ENCODE results near the gene GREB1L.

GREB1L gene

GRCh38 chr18:21303895-21304294, 61.9 kb downstream of the GREB1L start:
- no peaks in the 10 kb centered on the region for H4K20me1 ChIP-seq (ENCODE audit: insufficient read depth, low read length)
- H3K4me3 ChIP-seq (ENCODE audit: low read length): no peak overlapping the region
- H3K27ac ChIP-seq (ENCODE audit: low read length): no peak overlapping the region
- H3K9me3 ChIP-seq (replicated peaks; ENCODE audit: insufficient read depth, low read length): no peaks in the 10 kb centered on the region
- H2AFZ ChIP-seq (ENCODE audit: low read length): no peak overlapping the region
- no peak overlapping the region for H3K4me2 ChIP-seq (ENCODE audit: low read depth, low read length)
- H3K4me1 ChIP-seq (ENCODE audit: low read length): no peaks in the 10 kb centered on the region
- no peaks in the 10 kb centered on the region for H3K36me3 ChIP-seq (replicated peaks; ENCODE audit: insufficient read depth, low read length)
- DNase-seq: no peak
- no peak overlapping the region for H3K9ac ChIP-seq (ENCODE audit: low read length)
- TF ChIP-seq CTCF (IDR thresholded peaks at IDR 0.05; ENCODE audit: low read length) (no peak), EZH2 (optimal IDR thresholded peaks at IDR 0.05; ENCODE audit: low read depth, low read length) (no peak), EZH2phosphoT487 (IDR thresholded peaks at IDR 0.05; ENCODE audit: low read length) (no peak)
- H3F3A ChIP-seq (ENCODE audit: insufficient read depth, low read length): no peaks in the 10 kb centered on the region
- H3K79me2 ChIP-seq (ENCODE audit: low read length): no peaks in the 10 kb centered on the region
- no peaks in the 10 kb centered on the region for H3K9me2 ChIP-seq (replicated peaks; ENCODE audit: insufficient read depth, low read length)
- H3K27me3 ChIP-seq (replicated peaks; ENCODE audit: insufficient read depth, low read length): no peaks in the 10 kb centered on the region

GRCh38 chr18:21305621-21306020, 63.6 kb downstream of the GREB1L start:
- Histone ChIP-seq H3K4me2 (ENCODE audit: low read depth, low read length) (no peak overlapping the region), H4K20me1 (ENCODE audit: insufficient read depth, low read length) (no peaks in the 10 kb centered on the region), H3F3A (ENCODE audit: insufficient read depth, low read length) (no peaks in the 10 kb centered on the region), H3K36me3 (replicated peaks; ENCODE audit: insufficient read depth, low read length) (no peaks in the 10 kb centered on the region), H2AFZ (ENCODE audit: low read length) (no peak overlapping the region), H3K4me3 (ENCODE audit: low read length) (no peak overlapping the region), H3K9ac (ENCODE audit: low read length) (no peak overlapping the region), H3K9me3 (replicated peaks; ENCODE audit: insufficient read depth, low read length) (no peaks in the 10 kb centered on the region), H3K27ac (ENCODE audit: low read length) (no peak overlapping the region), H3K79me2 (ENCODE audit: low read length) (no peaks in the 10 kb centered on the region), H3K9me2 (replicated peaks; ENCODE audit: insufficient read depth, low read length) (no peaks in the 10 kb centered on the region), H3K4me1 (ENCODE audit: low read length) (no peaks in the 10 kb centered on the region), H3K27me3 (replicated peaks; ENCODE audit: insufficient read depth, low read length) (no peaks in the 10 kb centered on the region)
- DNase-seq: no peak
- no peak for TF ChIP-seq EZH2phosphoT487 (IDR thresholded peaks at IDR 0.05; ENCODE audit: low read length)

- Histone ChIP-seq H3K36me3 (replicated peaks; ENCODE audit: insufficient read depth, low read length) (no peaks in the 10 kb centered on the region), H2AFZ (ENCODE audit: low read length) (no peak overlapping the region), H3K79me2 (ENCODE audit: low read length) (no peaks in the 10 kb centered on the region), H3K27me3 (replicated peaks; ENCODE audit: insufficient read depth, low read length) (no peaks in the 10 kb centered on the region), H3K4me3 (ENCODE audit: low read length) (no peak overlapping the region), H3K9me2 (replicated peaks; ENCODE audit: insufficient read depth, low read length) (no peaks in the 10 kb centered on the region), H3K4me2 (ENCODE audit: low read depth, low read length) (no peak overlapping the region), H3K27ac (ENCODE audit: low read length) (no peak overlapping the region), H3F3A (ENCODE audit: insufficient read depth, low read length) (no peaks in the 10 kb centered on the region), H3K9ac (ENCODE audit: low read length) (no peak overlapping the region), H4K20me1 (ENCODE audit: insufficient read depth, low read length) (no peaks in the 10 kb centered on the region), H3K4me1 (ENCODE audit: low read length) (no peaks in the 10 kb centered on the region), H3K9me3 (replicated peaks; ENCODE audit: insufficient read depth, low read length) (no peaks in the 10 kb centered on the region)
- no peak for DNase-seq
- TF ChIP-seq EZH2phosphoT487 (IDR thresholded peaks at IDR 0.05; ENCODE audit: low read length) (no peak), CTCF (IDR thresholded peaks at IDR 0.05; ENCODE audit: low read length) (no peak), EZH2 (optimal IDR thresholded peaks at IDR 0.05; ENCODE audit: low read depth, low read length) (no peak)
Observed at GRCh38 chr18:21306368-21306767, 64.3 kb downstream of the GREB1L start.

GRCh38 chr18:21307578-21307977, 65.5 kb downstream of the GREB1L start:
- TF ChIP-seq CTCF (IDR thresholded peaks at IDR 0.05; ENCODE audit: low read length) (no peak), EZH2phosphoT487 (IDR thresholded peaks at IDR 0.05; ENCODE audit: low read length) (no peak), EZH2 (optimal IDR thresholded peaks at IDR 0.05; ENCODE audit: low read depth, low read length) (no peak)
- Histone ChIP-seq H3K9me2 (replicated peaks; ENCODE audit: insufficient read depth, low read length) (no peaks in the 10 kb centered on the region), H3K9me3 (replicated peaks; ENCODE audit: insufficient read depth, low read length) (no peaks in the 10 kb centered on the region), H3K27ac (ENCODE audit: low read length) (no peak overlapping the region), H2AFZ (ENCODE audit: low read length) (no peak overlapping the region), H3K36me3 (replicated peaks; ENCODE audit: insufficient read depth, low read length) (no peaks in the 10 kb centered on the region), H3F3A (ENCODE audit: insufficient read depth, low read length) (no peaks in the 10 kb centered on the region), H3K4me1 (ENCODE audit: low read length) (no peaks in the 10 kb centered on the region), H3K4me3 (ENCODE audit: low read length) (no peak overlapping the region), H3K27me3 (replicated peaks; ENCODE audit: insufficient read depth, low read length) (no peaks in the 10 kb centered on the region), H3K9ac (ENCODE audit: low read length) (no peak overlapping the region), H3K4me2 (ENCODE audit: low read depth, low read length) (no peak overlapping the region), H4K20me1 (ENCODE audit: insufficient read depth, low read length) (no peaks in the 10 kb centered on the region), H3K79me2 (ENCODE audit: low read length) (no peaks in the 10 kb centered on the region)
- no peak for DNase-seq
